Suprapubic skin (tissue), 4 donors: ENCODE measurements around the gene SLCO3A1.

Experiments used
- EP300 ChIP-seq: sonication (generic); formaldehyde crosslinking; IDR thresholded peaks from one replicate; pipeline ENCODE4 v1.6.1; 2017; ENCODE audit warnings: antibody characterized with exemption
- POLR2A ChIP-seq, 2 donors: fragments of 450-650 bp; IDR thresholded peaks; one replicate each; pipeline ENCODE4 v1.6.1; 2017; ENCODE audit warnings: antibody characterized with exemption in 2 of 2, mild to moderate bottlenecking in 2 of 2, moderate library complexity in 2 of 2
- POLR2AphosphoS5 ChIP-seq, 3 donors: sonication (generic); formaldehyde crosslinking; IDR thresholded peaks; one replicate each; pipeline ENCODE4 v1.6.1; 2017; ENCODE audit warnings: antibody characterized with exemption in 3 of 3
- TF ChIP-seq, protein P1 (sequence below), 2 donors: fragments of 200-600 bp in 1 of 2; fragments of 450-650 bp in 1 of 2; sonication (generic) in 1 of 2; IDR thresholded peaks; one replicate each; pipeline ENCODE4 v1.5.1; 2016 to 2019; ENCODE audit warnings: antibody characterized with exemption in 2 of 2, mild to moderate bottlenecking in 1 of 2, moderate library complexity in 1 of 2

DNA sequence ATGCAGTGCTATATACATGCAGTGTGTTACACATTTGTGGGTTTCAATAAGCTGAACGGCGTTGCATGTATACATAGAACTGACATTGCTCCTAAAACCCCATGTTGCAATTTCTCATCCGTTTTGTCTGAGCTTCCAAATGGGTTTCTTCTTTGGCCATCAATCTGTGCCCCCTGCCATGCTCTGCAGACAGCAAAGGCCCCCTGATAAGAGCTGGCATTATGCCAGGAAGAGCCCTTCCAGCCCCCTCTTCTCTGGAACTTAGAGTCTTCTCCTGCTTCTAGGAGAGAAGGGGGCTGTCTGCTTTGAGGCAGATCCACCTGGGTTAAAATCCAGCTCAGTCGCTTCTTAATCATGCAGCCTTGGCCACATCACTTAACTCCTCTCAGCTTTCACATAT lies 254.0 kb downstream of the SLCO3A1 start:
- no peak for TF ChIP-seq POLR2A (IDR thresholded peaks at IDR 0.05)
- TF ChIP-seq, protein P1, sequence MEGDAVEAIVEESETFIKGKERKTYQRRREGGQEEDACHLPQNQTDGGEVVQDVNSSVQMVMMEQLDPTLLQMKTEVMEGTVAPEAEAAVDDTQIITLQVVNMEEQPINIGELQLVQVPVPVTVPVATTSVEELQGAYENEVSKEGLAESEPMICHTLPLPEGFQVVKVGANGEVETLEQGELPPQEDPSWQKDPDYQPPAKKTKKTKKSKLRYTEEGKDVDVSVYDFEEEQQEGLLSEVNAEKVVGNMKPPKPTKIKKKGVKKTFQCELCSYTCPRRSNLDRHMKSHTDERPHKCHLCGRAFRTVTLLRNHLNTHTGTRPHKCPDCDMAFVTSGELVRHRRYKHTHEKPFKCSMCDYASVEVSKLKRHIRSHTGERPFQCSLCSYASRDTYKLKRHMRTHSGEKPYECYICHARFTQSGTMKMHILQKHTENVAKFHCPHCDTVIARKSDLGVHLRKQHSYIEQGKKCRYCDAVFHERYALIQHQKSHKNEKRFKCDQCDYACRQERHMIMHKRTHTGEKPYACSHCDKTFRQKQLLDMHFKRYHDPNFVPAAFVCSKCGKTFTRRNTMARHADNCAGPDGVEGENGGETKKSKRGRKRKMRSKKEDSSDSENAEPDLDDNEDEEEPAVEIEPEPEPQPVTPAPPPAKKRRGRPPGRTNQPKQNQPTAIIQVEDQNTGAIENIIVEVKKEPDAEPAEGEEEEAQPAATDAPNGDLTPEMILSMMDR (IDR thresholded peaks at IDR 0.05): no peak
- no peak for TF ChIP-seq POLR2AphosphoS5 (IDR thresholded peaks at IDR 0.05)
- no peak for TF ChIP-seq EP300
